WI38 (cell line): ENCODE data around the gene APMAP.
"Not testable (repeated sequence)": the region's sequence is repeated elsewhere in the genome, so short reads cannot be mapped to it uniquely, and the experiment has no call there.

ENCODE experiments used
- H3K4me3 ChIP-seq: 2 replicates; pipeline ENCODE4 v1.5.1; 2011; ENCODE audit warnings: low read depth, mild to moderate bottlenecking, control low read depth, low read length
- TF ChIP-seq, protein P1 (sequence below): IDR thresholded peaks from 2 replicates; pipeline ENCODE4 v1.5.1; 2012; ENCODE audit warnings: low read depth, mild to moderate bottlenecking, control low read depth, low read length

Gene APMAP

DNA sequence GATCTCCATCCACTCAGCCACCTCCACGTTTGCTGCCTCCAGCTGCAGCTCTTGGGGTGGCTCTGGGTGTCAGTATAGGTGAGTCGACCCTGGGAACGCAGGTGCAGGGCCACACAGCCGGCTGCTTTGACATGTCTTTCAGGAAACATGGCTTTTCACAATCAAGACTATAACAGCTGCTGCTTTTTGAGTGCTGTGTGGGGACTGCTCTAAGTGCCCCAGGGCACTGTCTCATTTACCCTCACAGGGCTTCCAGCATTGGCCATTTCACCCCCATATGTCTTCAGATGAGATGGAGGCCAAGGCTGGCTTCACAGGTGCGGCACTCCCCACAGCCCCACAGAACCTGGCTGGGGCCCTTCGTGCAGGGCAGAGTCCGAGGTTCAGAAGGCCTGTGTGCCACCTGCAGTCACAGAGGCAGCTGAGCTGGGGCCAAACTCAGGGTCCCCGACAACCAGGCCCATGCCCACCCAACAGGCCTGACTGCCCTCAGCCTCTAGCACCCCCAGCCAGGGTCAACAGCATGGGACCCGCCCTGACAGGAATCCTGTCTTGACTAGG lies 58.4 kb downstream of the APMAP start:
- TF ChIP-seq, protein P1, sequence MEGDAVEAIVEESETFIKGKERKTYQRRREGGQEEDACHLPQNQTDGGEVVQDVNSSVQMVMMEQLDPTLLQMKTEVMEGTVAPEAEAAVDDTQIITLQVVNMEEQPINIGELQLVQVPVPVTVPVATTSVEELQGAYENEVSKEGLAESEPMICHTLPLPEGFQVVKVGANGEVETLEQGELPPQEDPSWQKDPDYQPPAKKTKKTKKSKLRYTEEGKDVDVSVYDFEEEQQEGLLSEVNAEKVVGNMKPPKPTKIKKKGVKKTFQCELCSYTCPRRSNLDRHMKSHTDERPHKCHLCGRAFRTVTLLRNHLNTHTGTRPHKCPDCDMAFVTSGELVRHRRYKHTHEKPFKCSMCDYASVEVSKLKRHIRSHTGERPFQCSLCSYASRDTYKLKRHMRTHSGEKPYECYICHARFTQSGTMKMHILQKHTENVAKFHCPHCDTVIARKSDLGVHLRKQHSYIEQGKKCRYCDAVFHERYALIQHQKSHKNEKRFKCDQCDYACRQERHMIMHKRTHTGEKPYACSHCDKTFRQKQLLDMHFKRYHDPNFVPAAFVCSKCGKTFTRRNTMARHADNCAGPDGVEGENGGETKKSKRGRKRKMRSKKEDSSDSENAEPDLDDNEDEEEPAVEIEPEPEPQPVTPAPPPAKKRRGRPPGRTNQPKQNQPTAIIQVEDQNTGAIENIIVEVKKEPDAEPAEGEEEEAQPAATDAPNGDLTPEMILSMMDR = no peak
- H3K4me3 ChIP-seq = no peak overlapping the region

GRCh38 chr20:24933266-24933908 lies 59.2 kb downstream of the APMAP start:
- TF ChIP-seq, protein P1 = no peak
- no peak overlapping the region for H3K4me3 ChIP-seq

DNA sequence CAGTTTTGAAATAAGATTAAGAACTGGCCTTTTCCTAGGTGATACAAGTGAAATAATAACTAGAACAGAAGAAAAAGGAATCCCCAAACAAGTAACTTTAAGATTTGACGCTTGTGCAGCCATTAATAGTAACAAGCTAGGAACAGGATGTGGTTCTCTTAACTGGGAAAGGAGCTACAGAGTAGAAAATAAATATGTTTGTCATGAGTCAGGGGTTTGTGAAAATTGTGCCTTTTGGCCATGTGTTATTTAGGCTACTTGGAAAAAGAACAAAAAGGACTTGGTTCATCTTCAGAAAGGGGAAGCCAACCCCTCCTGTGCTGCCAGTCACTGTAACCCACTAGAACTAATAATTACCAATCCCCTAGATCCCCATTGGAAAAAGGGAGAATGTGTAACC lies 60.7 kb downstream of the APMAP start:
- H3K4me3 ChIP-seq = not testable (repeated sequence)

DNA sequence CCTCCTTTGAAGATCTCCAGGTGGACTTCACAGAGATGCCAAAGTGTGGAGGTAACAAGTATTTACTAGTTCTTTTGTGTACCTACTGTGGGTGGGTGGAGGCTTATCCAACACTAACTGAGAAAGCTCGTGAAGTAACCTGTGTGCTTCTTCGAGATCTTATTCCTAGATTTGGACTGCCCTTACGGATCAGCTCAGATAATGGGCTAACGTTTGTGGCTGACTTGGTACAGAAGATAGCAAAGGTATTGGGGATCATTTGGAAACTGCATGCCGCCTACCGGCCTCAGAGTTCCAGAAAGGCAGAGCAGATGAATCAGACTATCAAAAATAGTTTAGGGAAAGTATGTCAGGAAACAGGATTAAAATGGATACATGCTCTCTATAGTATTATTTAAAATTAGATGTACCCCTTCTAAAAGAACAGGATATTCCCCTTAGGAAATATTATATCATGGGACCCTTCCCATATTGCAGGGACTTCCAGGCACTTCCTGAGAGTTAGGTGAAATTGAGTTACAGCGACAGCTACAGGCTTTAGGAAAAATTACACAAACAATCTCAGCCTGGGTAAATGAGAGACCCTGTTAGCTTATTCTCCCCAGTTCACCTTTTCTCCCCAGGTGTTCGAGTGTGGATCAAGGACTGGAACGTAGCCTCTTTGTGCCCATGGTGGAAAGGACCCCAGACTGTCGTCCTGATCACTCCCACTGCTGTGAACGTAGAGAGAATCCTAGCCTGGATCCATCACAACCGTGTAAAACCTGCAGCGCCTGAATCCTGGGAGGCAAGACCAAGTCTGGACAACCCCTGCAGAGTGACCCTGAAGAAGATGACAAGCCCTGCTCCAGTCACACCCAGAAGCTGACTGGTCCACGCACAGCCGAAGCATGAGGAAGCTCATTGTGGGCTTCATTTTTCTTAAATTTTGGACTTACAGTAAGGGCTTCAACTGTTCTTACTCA lies 61.5 kb downstream of the APMAP start:
- H3K4me3 ChIP-seq = not testable (repeated sequence)

GRCh38 chr20:24929867-24930723 lies 62.5 kb downstream of the APMAP start:
- H3K4me3 ChIP-seq = not testable (repeated sequence)

DNA sequence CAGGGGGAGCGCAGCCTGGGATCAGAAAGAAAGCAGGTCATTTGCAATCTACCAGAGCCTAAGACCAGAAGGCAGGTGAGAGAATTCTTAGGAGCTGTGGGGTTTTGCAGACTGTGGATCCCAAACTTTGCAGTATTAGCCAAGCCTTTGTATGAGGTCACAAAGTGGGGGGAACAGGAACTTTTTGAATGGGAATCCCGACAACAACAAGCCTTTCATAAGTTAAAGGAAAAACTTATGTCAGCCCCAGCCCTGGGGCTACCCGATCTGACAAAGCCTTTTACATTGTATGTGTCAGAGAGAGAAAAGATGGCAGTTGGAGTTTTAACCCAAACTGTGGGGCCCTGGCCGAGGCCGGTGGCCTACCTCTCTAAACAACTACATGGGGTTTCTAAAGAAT lies 63.3 kb downstream of the APMAP start:
- H3K4me3 ChIP-seq = not testable (repeated sequence)

- H3K4me3 ChIP-seq = not testable (repeated sequence)
Observed at GRCh38 chr20:24920706-24921105, 71.8 kb downstream of the APMAP start.

DNA sequence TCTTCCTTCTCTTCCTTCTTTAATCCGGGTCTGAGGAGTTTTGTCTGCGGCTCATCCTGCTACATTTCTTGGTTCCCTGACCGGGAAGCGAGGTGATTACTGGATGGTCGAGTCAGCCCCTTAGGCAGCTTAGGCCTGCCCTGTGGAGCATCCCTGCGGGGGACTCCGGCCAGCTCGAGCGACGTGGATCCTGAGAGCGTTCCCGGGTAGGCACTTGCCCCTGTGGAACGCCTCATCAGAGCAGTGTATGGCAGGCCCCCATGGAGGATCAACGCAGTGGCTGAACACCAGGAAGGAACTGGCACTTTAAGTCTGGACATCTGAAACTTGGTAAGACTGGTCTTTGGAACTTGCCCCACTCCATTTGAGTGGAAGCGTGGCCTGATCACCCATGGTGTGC lies 72.9 kb downstream of the APMAP start:
- not testable (repeated sequence) for H3K4me3 ChIP-seq

DNA sequence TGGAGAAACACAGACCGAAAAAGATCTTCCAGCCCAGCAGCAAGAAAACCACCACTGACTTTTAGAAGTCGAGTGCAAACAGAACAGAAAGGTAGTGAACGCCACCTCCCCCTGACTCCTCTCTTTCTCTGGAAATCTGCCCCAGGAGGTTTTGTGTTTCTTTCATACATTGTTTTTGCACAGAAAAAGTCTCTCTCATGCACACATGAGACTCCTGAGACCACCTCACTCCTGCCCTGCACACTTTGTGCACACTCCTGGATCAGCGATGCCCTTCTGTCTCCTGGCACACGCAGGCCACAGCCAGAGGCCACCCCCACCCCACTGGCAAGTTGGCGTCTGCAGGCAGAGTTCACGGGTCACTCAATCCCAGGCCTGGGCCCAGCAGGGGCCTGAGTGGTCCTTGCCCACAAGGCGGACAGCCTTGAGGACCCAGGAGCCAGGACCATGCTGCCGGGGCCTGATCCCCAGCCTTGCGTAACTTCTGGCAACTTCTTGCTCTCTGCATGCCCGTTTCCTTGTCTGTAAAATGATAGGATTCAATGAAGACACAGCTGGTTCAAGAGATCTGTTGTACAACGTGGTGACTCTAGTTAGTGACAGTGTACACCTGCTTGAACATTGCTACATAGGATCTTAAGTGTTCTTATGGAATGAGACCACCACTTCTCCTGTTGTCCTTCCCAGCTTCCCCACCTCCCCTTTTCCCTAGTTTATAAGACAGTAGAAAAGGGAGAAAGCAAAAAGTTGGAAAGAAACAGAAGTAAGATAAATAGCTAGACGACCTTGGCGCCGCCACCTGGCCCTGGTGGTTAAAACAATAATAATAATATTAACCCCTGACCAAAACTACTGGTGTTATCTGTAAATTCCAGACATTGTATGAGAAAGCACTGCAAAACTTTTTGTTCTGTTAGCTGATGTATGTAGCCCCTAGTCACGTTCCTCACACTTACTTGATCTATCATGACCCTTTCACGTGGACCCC lies 73.7 kb downstream of the APMAP start:
- TF ChIP-seq, protein P1 = no peak
- no peak overlapping the region for H3K4me3 ChIP-seq
